ENCODE data around the gene CAMSAP2.
A peak's percentile ranks its signal among the peaks of the same experiment; 100 is the strongest.

CAMSAP2 gene

DNA sequence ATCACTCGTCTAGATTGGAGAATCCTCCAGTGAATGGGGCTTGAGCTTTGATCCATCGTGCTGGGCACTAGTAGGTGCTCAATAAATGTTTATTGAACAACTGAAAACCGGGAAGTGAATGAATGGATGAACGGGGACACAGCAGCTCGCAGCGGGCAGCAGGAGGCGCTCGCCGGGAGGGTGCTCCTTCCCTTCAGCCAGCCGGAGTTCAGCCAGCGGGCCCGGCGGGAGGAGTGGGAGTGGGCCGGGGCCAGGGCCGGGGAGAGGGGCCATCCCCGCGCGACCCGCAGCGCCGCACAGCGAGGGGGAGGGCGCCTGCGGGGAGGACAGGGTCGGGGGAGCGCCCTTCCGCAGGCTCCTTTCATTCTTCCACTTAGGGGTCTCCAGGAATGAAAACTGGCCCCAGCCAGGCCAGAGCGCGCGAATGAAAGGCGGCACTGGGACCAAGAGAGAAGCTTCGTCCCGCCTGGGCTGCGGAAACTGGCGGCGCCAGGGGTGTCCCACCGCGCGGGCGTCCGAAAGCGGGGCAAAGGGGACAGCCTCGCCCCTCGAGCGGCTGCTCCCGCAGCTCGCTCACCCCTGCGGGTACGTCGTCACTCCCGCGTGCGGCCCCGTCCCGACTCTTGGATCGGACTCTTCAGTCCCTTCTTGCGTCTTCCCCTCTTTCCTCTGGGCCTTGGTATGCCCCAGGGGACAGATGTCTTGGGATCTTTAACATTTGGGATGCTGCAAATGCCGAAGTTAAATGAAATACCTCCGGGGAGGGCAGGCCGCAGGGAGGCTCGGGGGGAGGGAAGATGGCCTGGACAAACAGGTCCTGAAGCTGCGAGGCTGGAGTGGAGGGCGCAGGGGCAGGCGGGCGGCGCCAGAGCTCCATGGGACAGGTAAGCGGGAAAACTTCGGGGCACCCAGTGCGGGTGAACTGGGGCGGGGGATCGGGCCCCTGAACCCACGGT is 152.4 kb downstream of the CAMSAP2 start:
- DNase-seq (ENCODE audit: extremely low read depth, insufficient read length) = peak; percentile 74
- Histone ChIP-seq H3K27me3 (replicated peaks; ENCODE audit: control insufficient read depth, insufficient read depth, low read length) (no peaks in the 10 kb centered on the region), H3K36me3 (ENCODE audit: control insufficient read depth, insufficient read depth, low read length) (no peaks in the 10 kb centered on the region), H3K4me3 (replicated peaks; ENCODE audit: low read depth, low read length) (peak overlapping the region; percentile 64)
- TF ChIP-seq, protein P1, sequence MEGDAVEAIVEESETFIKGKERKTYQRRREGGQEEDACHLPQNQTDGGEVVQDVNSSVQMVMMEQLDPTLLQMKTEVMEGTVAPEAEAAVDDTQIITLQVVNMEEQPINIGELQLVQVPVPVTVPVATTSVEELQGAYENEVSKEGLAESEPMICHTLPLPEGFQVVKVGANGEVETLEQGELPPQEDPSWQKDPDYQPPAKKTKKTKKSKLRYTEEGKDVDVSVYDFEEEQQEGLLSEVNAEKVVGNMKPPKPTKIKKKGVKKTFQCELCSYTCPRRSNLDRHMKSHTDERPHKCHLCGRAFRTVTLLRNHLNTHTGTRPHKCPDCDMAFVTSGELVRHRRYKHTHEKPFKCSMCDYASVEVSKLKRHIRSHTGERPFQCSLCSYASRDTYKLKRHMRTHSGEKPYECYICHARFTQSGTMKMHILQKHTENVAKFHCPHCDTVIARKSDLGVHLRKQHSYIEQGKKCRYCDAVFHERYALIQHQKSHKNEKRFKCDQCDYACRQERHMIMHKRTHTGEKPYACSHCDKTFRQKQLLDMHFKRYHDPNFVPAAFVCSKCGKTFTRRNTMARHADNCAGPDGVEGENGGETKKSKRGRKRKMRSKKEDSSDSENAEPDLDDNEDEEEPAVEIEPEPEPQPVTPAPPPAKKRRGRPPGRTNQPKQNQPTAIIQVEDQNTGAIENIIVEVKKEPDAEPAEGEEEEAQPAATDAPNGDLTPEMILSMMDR (IDR thresholded peaks at IDR 0.05; ENCODE audit: insufficient read depth, low read length, poor library complexity, severe bottlenecking) = peak; percentile 75

DNA sequence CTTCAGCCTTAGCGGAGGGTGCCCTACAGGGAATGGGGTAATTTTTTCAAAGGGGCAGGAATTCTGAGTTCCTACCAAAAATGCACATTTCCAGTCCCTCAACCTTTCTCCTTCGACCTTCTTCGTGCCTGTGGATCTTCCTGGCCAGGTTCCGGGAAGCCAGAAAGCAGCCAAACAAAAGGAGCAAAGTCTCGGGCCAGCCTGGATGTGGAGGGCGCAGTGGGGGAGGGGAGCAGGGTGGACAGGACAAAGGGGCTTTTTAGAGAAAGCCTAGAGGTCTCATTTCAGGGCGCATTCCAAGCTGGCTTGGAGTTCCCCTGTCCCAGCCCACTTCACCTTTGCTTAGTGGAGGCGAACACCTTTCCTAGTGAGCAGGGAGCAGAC is 153.1 kb downstream of the CAMSAP2 start:
- no peaks in the 10 kb centered on the region for H3K36me3 ChIP-seq (ENCODE audit: control insufficient read depth, insufficient read depth, low read length)
- H3K27me3 ChIP-seq (replicated peaks; ENCODE audit: control insufficient read depth, insufficient read depth, low read length) = no peaks in the 10 kb centered on the region
- peak overlapping the region; percentile 64 for H3K4me3 ChIP-seq (replicated peaks; ENCODE audit: low read depth, low read length)
- no peak for DNase-seq (ENCODE audit: extremely low read depth, insufficient read length)
- TF ChIP-seq, protein P1 (IDR thresholded peaks at IDR 0.05; ENCODE audit: insufficient read depth, low read length, poor library complexity, severe bottlenecking) = no peak

DNA sequence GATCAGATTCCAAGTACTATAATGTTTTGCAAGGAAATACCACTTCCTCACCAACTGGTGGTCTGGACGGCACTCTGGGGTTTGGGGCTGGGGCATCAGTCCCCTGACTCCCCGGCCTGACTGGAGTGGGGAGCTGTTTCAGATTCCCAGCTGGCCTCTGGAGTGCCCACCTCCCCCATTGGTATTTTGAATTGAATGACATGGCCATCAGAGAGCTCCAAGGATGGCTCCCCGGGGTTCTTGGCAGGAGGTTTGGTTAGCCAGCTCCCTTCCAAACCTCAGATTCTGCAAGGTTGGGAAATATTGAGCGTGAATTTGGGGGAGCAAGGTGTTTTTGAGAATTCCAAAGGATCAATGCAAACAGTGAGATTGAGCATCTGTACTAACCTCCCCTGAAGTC is 153.9 kb downstream of the CAMSAP2 start:
- TF ChIP-seq, protein P1 (IDR thresholded peaks at IDR 0.05; ENCODE audit: insufficient read depth, low read length, poor library complexity, severe bottlenecking) = no peak
- no peaks in the 10 kb centered on the region for H3K27me3 ChIP-seq (replicated peaks; ENCODE audit: control insufficient read depth, insufficient read depth, low read length)
- no peaks in the 10 kb centered on the region for H3K36me3 ChIP-seq (ENCODE audit: control insufficient read depth, insufficient read depth, low read length)
- DNase-seq (ENCODE audit: extremely low read depth, insufficient read length) = no peak
- H3K4me3 ChIP-seq (replicated peaks; ENCODE audit: low read depth, low read length) = no peak overlapping the region

DNA sequence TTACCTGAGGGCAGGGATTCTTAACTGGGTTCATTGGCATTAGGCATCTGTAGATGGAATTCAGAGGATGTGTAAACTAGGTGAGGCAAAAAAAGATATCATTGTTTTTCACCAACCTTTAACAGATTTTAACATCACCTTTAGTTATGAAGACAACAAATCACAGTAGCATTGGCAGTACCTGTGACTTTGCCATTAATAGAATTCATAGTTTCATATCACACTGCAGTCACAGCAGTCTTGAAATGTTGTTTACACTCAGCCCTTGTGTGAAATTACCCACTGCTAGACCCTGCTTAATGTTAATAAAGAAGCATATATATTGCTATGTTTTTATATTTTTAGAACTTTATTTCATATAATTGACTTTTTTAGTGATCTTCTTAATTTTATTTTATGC is 154.3 kb downstream of the CAMSAP2 start:
- TF ChIP-seq, protein P1 (IDR thresholded peaks at IDR 0.05; ENCODE audit: insufficient read depth, low read length, poor library complexity, severe bottlenecking) = no peak
- Histone ChIP-seq H3K27me3 (replicated peaks; ENCODE audit: control insufficient read depth, insufficient read depth, low read length) (no peaks in the 10 kb centered on the region), H3K36me3 (ENCODE audit: control insufficient read depth, insufficient read depth, low read length) (no peaks in the 10 kb centered on the region), H3K4me3 (replicated peaks; ENCODE audit: low read depth, low read length) (no peak overlapping the region)
- DNase-seq (ENCODE audit: extremely low read depth, insufficient read length) = no peak

DNA sequence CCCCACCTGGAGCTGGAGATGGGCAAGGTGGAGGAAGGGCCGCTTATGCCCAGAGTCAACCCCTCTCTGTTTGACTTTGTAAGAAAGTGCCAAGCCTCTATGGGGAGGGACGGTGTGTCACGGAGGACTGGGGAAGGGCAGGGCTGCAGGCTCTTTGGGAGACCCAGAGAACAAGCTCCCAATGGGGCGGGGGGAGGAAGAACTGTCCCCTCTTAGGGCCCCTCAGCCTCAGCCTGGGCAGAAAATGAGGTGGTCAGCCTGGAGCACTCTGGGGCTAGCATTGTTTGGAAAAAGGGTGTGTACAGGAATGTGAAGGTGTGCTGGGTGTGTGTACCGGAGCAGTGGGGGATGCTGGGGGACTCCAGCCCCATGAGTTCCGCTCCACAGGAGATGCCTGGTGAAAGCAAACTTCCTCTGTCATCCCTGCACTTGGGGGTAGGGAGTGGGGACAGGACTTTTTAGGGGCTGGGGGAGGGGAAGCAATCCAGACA is 154.8 kb downstream of the CAMSAP2 start:
- Histone ChIP-seq H3K36me3 (ENCODE audit: control insufficient read depth, insufficient read depth, low read length) (no peaks in the 10 kb centered on the region), H3K4me3 (replicated peaks; ENCODE audit: low read depth, low read length) (no peak overlapping the region), H3K27me3 (replicated peaks; ENCODE audit: control insufficient read depth, insufficient read depth, low read length) (no peaks in the 10 kb centered on the region)
- no peak for DNase-seq (ENCODE audit: extremely low read depth, insufficient read length)
- TF ChIP-seq, protein P1 (IDR thresholded peaks at IDR 0.05; ENCODE audit: insufficient read depth, low read length, poor library complexity, severe bottlenecking) = no peak
